NCI-H187 (cell line): Measurements from ENCODE around the gene TRAM1L1.

Experiments used
- DNase-seq, 2 experiments: peaks; one replicate each; lab custom pipeline; 2025; lab: John Stamatoyannopoulos, UW

TRAM1L1 gene

DNA sequence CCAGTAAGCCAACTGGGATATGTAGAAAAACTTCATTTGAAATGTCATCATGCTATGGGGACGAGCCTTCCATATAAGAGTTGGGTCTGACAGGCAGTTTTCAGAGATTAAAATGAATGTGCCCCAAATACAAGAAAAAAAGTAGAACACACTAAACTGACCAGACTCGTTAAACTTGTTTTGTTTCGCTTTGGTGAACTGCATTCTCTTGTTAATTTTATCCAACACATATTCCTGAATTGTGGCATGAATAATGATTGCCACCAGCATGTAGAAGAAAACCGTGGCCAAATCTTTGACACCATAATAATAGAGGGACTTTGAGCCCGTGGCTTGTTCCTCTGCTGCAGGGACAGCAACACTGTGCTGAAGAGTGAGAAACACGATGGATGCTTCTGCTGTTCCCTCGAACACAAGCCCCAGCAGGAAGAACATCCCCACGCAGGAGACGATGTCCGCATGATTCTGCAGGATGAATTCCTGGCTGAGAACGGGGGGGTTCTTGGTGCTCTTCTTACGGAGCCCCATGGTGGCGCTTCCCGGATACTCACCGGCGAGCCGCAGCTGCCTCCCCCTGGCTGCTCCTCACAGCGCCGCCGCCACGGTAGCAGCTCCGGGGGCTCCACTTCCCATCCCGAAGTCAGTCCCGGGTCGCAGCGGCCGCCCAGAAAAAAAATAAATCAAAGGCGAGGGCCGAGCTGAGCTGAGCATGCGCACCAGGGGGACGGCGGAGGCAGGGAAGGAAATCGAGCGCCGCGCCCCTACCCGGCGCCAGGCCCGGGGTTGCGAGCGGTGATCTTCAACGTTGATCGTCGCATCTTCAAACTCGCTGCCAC lies at the start of gene TRAM1L1:
Gene TRAM1L1, minus strand, starts transcription at position 711 of the 836 bp plus-strand sequence. Its CDS starts 183 bp downstream, at position 528.
- DNase-seq = no peak

DNA sequence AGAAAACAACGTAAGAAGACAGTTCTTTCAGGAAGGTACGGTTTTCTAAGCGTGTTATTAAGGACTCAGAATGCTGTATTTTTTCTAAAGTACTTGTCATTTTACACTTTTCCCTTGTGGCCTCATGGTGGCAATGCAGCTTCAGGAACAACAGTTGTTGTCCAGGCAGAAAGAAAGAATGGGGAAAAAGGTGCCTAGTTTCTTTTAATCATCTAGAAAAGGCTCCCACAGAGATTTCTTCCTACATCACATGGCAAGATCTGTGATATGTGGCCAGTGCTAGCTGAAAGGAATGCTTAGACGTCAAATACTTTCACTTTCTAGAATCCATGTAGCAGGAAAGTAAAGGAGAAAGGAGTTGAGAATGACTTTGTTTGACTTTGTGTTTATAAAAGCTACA lies 49.0 kb upstream of the TRAM1L1 start:
- DNase-seq = no peak

DNA sequence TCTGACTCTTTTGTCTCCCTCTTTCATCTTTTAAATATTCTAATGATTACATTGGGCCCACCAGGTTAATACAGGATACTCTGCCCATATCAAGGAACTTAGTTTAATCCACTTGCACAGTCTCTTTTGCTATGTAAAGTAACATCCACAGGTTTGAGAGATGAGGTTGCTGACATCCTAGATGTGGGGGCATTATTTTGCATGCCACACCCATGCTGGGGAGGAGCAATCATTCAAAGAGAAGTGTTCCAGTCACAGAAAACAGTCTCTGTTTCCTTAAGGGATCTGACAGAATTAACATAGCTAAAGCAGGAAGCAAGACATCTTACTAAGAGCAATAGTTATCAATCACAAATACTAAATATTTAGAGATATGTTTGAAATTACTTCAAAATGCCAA lies 11.5 kb upstream of the TRAM1L1 start:
- DNase-seq = no peak

DNA sequence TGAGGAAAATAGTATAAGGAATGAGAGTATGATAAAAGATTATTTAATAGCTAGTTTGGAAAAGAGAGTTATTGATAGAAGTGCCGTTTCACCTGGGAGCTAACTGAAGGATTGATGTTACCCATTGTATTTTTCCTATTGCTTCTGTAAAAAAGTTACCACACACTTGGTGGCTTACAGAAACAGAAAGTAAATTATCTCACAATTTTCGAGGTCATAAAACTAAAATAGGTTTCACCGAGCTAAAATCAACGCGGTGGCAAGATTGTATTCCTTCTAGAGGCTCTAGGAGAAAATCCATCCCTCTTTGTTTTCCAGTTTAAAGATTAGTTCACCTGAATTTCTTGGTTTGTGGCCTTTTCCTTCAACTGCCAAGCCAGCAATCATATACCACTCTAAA lies 11.1 kb upstream of the TRAM1L1 start:
- no peak for DNase-seq

DNA sequence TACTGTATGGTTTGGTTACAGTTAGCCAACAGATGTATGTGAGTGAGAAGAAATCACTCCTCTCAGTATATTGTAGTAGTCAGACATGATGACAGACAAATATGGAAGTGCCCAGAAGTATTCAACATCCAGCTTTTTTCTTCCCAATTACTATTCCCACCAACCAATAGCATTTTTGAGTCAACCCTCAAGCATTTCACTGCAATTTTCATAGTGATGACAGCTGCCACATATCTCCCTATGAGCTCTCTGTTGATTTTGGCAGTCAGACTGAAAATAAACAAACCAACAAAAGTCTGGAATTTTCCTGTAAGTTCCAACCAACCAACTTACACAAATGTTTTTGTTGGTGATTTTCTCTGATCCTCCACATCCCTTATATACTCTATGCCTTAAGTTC lies 8.2 kb upstream of the TRAM1L1 start:
- DNase-seq = no peak

DNA sequence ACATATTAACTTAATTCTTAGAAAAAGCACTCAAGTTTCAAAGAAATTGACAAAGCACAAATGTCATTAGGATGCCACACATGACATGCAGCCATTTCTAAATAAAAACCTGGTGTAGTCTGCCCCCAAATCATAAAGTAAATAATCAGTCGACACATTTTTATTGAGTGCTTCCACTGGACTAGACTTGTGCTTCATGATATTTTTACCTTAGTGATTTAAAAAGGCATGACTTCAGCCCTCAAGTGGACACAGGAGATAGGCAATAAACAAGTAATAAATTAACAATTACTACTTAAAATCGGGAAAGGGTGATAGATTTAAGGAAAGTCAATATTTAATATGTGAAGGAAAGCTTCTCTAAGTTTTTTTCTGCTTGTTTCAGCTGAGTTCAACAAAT lies 7.6 kb downstream of the TRAM1L1 start:
- no peak for DNase-seq

DNA sequence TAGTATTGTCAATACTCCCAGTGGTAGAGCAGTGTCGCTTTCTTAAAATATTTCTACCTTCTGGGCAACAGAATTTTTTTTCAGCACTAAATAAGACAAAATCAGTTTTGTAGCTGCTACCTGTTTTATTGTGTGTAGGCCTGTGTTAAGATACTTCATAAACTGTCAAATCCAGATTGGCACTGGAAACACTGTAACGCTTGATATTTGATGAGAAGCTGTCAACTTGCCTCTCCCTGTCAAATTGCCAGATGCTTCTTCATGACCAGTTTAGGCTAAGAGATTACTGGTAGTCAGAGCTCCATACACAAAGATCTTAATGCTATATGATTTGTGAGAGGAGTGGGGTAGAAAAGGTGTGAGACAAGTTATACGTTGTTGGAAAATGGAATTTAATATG lies 17.3 kb downstream of the TRAM1L1 start:
- no peak for DNase-seq

DNA sequence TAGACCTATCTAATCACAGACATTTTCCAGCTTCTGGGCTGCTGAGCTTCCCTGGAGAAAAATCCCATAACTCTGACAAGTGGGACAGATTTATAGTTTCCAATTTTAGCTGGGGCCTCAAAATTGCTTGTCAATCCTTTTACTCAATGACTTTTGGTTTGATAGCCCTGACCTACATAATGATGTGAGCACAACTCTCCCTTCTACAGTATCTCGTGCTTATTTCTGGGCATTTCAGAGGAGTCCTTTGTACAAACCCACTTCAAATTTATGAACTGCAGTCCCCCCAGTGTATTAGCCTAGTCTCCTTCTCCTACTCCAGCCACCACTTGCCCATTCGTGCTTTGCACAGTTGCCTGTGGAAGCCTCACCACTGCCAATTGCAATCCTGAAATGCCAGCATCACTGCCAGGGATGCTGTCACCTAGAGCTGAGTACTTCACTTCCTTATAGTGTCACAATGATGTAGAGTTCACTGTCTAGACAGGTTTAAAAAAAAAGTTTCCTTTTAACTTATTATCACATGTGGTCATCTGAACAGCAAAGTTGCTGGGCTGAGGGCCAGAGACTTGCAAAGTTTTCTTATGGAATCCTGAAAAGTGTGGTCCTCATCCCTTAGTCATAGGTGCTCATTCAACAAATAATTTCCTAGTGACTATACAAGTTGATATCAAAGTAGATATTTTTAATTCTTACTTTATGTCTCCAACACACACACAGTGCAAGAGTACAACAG lies 21.2 kb downstream of the TRAM1L1 start:
- no peak for DNase-seq

DNA sequence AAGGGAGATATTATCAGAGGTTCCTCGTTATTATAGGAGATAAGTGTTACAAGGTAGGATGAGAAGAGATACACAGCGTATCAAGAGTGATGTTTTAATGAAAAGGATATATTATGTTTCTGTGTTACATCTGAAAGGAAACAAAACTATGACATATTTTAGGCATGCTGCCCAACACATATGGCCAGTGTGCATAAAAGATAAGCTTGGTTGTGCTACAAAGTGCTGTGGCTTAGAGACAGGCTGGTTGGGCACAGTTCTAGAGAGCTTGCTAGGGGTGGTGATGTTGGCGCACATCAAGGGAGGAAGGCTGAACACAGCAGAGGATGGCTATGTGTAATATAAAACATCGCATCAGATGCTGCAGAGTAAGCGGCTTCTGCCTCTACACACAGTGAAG lies 42.4 kb downstream of the TRAM1L1 start:
- DNase-seq = no peak
